HG02870 (cell line): ENCODE results near the gene MC3R.

Experiments used
- ATAC-seq: cut with Tn5 transposase; IDR thresholded peaks from one replicate; pipeline ENCODE4 v1.9.1; 2021; ENCODE audit warnings: mild to moderate bottlenecking, moderate library complexity; ENCODE audit not compliant: unreplicated experiment

MC3R gene

GRCh38 chr20:56249244-56249955 lies 868 bp downstream of the MC3R start:
- no peak for ATAC-seq

DNA sequence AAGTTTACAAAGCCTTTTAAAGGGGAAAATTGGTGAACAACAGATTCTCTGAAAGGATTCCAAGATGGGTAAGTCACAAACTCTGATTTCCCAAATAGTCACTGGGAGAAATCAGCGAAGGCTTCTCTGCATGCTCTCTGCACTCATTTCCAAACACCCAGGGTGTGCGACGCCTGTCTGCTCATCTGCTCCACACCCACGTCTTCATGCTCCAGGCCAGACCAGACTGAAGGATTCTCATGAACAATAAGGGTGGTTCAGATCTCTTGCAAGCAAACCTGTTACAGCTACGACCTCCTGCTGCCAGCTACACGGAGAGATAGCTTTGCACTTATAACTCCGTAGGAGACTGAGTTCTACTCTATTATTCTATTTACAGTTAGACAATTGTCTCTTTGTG lies 1.4 kb downstream of the MC3R start:
- ATAC-seq = no peak

DNA sequence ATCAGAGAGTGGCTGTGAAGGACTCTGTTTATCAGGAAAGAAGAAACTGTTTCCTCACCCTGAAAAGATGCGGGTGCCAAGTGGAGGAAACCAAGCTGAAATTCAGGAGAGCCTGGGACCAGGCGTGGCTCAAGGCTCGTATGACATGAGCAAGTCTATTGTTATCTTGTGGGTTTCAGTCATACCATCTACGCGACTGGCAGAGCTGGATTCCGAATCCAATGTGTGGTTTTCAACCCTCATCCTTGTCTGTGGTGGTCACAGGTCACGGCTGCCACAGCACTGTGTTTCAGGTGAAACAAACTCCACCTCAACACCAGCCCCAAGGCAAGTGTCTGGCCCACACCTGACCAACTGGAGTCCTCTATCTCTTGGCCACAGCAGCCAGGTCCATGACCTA lies 9.1 kb downstream of the MC3R start:
- no peak for ATAC-seq

GRCh38 chr20:56259948-56260347 lies 11.4 kb downstream of the MC3R start:
- ATAC-seq = no peak

GRCh38 chr20:56268536-56268935 lies 20.0 kb downstream of the MC3R start:
- no peak for ATAC-seq

GRCh38 chr20:56271974-56272373 lies 23.4 kb downstream of the MC3R start:
- ATAC-seq = no peak

GRCh38 chr20:56273491-56273890 lies 25.0 kb downstream of the MC3R start:
- no peak for ATAC-seq

DNA sequence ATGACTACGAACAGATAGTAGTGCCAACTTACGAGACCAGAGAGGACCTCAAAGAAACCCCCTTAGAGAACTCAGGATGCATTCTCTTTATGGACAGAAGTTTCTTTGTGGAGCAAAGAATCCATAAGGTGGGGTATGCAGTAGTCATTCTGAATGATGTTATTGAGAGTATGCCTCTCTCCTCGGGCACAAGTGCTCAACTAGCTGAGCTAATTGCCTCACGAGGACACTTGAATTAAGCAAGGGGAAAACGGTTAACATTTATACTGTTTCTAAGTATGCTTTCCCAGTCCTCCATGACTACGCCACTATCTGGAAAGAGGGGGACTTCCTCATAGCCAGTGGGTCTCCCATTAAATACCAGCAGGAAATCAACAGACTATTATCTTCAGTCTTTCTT lies 25.6 kb downstream of the MC3R start:
- no peak for ATAC-seq

GRCh38 chr20:56278196-56278595 lies 29.7 kb downstream of the MC3R start:
- ATAC-seq = no peak

GRCh38 chr20:56285496-56285895 lies 37.0 kb downstream of the MC3R start:
- ATAC-seq = no peak

- no peak for ATAC-seq
These were observed 41.1 kb downstream of the MC3R start for GRCh38 chr20:56289652-56290051.

DNA sequence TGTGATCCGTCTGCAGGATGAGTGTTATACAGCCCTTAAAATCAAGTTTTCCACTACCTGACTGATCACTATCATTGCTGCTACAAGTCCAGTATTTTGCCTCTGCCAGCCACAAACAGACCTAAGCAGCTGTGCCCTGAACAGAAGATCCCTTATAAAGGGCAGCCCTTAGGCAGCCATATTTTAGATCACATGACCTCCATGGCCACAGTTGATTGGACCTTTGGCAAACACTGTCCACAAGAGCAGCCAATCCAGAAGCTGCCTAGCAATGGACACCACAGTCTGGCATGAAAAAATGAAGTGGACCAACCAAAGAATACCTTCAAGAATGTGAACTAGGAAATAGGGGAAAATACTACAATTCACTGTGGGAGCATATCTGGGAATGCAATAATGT lies 50.8 kb downstream of the MC3R start:
- ATAC-seq = no peak
